ENCODE measurements around the gene RBM14. TPM values are rescaled to one million over a fixed set of nuclear protein-coding genes. Genes with fewer than 3 reads are reported as not detected.

The RBM14 gene
- total and polyA plus RNA-seq, 9 of the 15 experiments (the other 6 are each of a cell fraction or from before 2014, with no cell fraction given): 5.5 to 131 (median 42.6) TPM

- no peak for TF ChIP-seq E4F1 (CRISPR knock-in tag; IDR thresholded peaks at IDR 0.05; ENCODE audit: borderline replicate concordance)
- no peak for TF ChIP-seq HMGN3 (IDR thresholded peaks at IDR 0.05; ENCODE audit: borderline replicate concordance, extremely low read depth, insufficient read length, low read depth, low read length)
These were observed 10.0 kb downstream of the RBM14 start (continued) for GRCh38 chr11:66626382-66626781.

DNA sequence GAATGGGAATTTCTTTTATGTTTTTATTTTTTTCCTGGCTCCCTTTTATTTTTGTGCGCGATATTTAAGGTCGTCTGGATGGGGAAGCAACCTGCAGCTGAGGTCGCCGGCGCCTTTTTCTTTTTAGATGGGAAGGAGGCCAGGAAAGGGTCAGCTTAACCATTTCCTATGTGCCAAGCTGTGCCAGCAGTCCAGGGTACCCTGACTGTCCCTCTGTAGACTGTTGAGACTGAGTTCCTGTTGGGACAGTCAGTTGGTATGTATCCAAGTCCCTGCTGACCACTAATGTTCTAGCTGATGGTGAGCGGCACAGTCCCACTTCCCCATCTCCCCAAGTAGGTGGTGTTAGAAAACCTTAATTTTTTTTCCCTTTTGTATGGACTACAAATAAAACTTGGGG, 10.5 kb downstream of the RBM14 start:
- DNase-seq (ENCODE audit: extremely low read depth in 1 of 4, low spot score in 3 of 4) (no peak), ATAC-seq (no peak), FAIRE-seq (no peak)
- no peak overlapping the region for H3K4me3 ChIP-seq
- peaks cover 94% of the 10 kb centered on the region for H3K36me3 ChIP-seq (ENCODE audit: control insufficient read depth, insufficient read depth, low read length)
- POLR2A ChIA-PET: interaction anchor here (0.6 to 26.4 kb wide), 7 partner anchors 4 to 136 kb away, joined by 3 to 387 read pairs (median 3); partner anchors contain the start of genes RBM14, RBM4, RBM4B and ZDHHC24
- H3K9me1 ChIP-seq (ENCODE audit: control insufficient read depth, insufficient read depth, low read length): no peaks in the 10 kb centered on the region
- peaks cover 0 to 16% of the 10 kb centered on the region in 2 experiments; a peak in 2 of 5 replicates for H3K4me1 ChIP-seq (replicated peaks in 1 of 2; ENCODE audit: control insufficient read depth in 2 of 2, insufficient read depth in 2 of 2, low read length in 2 of 2)
- no peak overlapping the region for H2AFZ ChIP-seq (ENCODE audit: low read depth, low read length)
- H4K20me1 ChIP-seq (replicated peaks; ENCODE audit: control insufficient read depth, insufficient read depth, low read length): peaks cover 39% of the 10 kb centered on the region
- CTCF ChIA-PET (ENCODE audit: low intra/inter-chr PET ratio): no interaction called here
- no peaks in the 10 kb centered on the region for H3K9me3 ChIP-seq (replicated peaks; ENCODE audit: control insufficient read depth, insufficient read depth, low read depth, low read length)
- in situ Hi-C loops (cut with MboI): no loop called here
- peaks cover 100% of the 10 kb centered on the region for H3K79me2 ChIP-seq (ENCODE audit: control insufficient read depth, insufficient read depth, low read length)
- no peak for TF ChIP-seq PML (IDR thresholded peaks at IDR 0.05; ENCODE audit: low read length)
- no peak for TF ChIP-seq NONO (IDR thresholded peaks at IDR 0.05; ENCODE audit: low read depth in 2 of 2, low read length in 1 of 2)
- TF ChIP-seq ZNF408 (CRISPR knock-in tag; IDR thresholded peaks at IDR 0.05; ENCODE audit: low read depth): no peak
- TF ChIP-seq, protein P1, sequence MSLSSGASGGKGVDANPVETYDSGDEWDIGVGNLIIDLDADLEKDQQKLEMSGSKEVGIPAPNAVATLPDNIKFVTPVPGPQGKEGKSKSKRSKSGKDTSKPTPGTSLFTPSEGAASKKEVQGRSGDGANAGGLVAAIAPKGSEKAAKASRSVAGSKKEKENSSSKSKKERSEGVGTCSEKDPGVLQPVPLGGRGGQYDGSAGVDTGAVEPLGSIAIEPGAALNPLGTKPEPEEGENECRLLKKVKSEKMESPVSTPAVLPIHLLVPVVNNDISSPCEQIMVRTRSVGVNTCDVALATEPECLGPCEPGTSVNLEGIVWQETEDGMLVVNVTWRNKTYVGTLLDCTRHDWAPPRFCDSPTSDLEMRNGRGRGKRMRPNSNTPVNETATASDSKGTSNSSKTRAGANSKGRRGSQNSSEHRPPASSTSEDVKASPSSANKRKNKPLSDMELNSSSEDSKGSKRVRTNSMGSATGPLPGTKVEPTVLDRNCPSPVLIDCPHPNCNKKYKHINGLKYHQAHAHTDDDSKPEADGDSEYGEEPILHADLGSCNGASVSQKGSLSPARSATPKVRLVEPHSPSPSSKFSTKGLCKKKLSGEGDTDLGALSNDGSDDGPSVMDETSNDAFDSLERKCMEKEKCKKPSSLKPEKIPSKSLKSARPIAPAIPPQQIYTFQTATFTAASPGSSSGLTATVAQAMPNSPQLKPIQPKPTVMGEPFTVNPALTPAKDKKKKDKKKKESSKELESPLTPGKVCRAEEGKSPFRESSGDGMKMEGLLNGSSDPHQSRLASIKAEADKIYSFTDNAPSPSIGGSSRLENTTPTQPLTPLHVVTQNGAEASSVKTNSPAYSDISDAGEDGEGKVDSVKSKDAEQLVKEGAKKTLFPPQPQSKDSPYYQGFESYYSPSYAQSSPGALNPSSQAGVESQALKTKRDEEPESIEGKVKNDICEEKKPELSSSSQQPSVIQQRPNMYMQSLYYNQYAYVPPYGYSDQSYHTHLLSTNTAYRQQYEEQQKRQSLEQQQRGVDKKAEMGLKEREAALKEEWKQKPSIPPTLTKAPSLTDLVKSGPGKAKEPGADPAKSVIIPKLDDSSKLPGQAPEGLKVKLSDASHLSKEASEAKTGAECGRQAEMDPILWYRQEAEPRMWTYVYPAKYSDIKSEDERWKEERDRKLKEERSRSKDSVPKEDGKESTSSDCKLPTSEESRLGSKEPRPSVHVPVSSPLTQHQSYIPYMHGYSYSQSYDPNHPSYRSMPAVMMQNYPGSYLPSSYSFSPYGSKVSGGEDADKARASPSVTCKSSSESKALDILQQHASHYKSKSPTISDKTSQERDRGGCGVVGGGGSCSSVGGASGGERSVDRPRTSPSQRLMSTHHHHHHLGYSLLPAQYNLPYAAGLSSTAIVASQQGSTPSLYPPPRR (CRISPR knock-in tag; IDR thresholded peaks at IDR 0.05; ENCODE audit: borderline replicate concordance): no peak
- no peak for TF ChIP-seq ZNF324 (CRISPR knock-in tag; IDR thresholded peaks at IDR 0.05)
- no peak for TF ChIP-seq PYGO2 (tag; IDR thresholded peaks at IDR 0.05)
- TF ChIP-seq SAFB (IDR thresholded peaks at IDR 0.05; ENCODE audit: borderline replicate concordance, low read depth, low read length): no peak
- TF ChIP-seq XRCC4 (IDR thresholded peaks at IDR 0.05; ENCODE audit: extremely low read depth, insufficient read depth, insufficient read length): no peak
- no peak for TF ChIP-seq MAFK (IDR thresholded peaks at IDR 0.05; ENCODE audit: low read length)
- no peak for TF ChIP-seq ZNF740 (CRISPR knock-in tag; IDR thresholded peaks at IDR 0.05)
- TF ChIP-seq ZNF740 (tag; IDR thresholded peaks at IDR 0.05): no peak
- no peak overlapping the region for H3K27ac ChIP-seq (ENCODE audit: extremely low read depth, low read depth, low read length)
- intact Hi-C loops (cut with micrococcal nuclease): no loop called here
- 95% methylated on average over 7 of the region's 7 CpGs for WGBS (ENCODE audit: insufficient coverage, low coverage, missing lambda C conversion rate)
- H3K27me3 ChIP-seq (ENCODE audit: control insufficient read depth in 2 of 2, insufficient read depth in 2 of 2, low read length in 2 of 2): no peaks in the 10 kb centered on the region
- no TSS peak for BruUV-seq (replicated peaks)
- no peak overlapping the region for H3K4me2 ChIP-seq (ENCODE audit: insufficient read depth, low read length)
- no peak overlapping the region for H3K9ac ChIP-seq (ENCODE audit: insufficient read depth in 1 of 2, low read depth in 2 of 2, low read length in 2 of 2)

Data from K562 (cell line).